ENCODE data around the gene SLC22A16. TPM values are rescaled to one million over a fixed set of nuclear protein-coding genes. Genes with fewer than 3 reads are reported as not detected.

The SLC22A16 gene
- total RNA-seq, 2 experiments from 2014 or later, result not detected

DNA sequence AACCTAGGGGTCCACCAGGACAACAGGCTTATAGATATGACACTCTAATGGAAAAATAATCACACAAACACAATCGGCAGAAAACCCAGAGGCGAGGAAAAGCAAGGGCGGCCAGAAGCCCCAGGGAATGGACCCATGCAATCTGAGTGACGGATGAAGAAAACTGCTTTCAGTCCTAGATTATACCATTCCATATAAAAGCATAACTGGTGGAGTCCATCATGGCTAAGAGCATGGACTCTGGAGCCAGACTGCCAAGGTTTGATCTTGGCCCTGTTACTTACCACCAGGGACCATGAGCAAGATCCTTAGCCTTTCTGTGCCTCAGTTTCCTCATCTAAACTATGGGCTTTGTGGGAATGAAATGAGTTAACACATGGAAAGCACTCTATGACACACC is 3.7 kb downstream of the SLC22A16 start:
- Mint-ChIP-seq H3K27ac (no peak overlapping the region), H3K9me3 (no peaks in the 10 kb centered on the region), H3K4me3 (no peak overlapping the region), H3K4me1 (ENCODE audit: low read depth) (peaks cover 10% of the 10 kb centered on the region), H3K27me3 (peaks cover 30% of the 10 kb centered on the region), H3K36me3 (ENCODE audit: low read depth) (no peaks in the 10 kb centered on the region)
- intact Hi-C loops (cut with micrococcal nuclease), result no loop called here
- ATAC-seq (no peak), DNase-seq (no peak)
- ChIA-PET CTCF (no interaction called here), POLR2A (no interaction called here)
- no peak for TF ChIP-seq CTCF (IDR thresholded peaks at IDR 0.05)

GRCh38 chr6:110471726-110472365 is 4.6 kb downstream of the SLC22A16 start:
- ATAC-seq, result no peak

GRCh38 chr6:110468731-110469130 is 7.7 kb downstream of the SLC22A16 start:
- H3K27ac Mint-ChIP-seq, result no peak overlapping the region
- POLR2A ChIA-PET, result no interaction called here
- intact Hi-C loops (cut with micrococcal nuclease), result no loop called here
- peaks cover 1% of the 10 kb centered on the region for H3K36me3 Mint-ChIP-seq (ENCODE audit: low read depth)
- ATAC-seq (no peak), DNase-seq (no peak)
- H3K9me3 Mint-ChIP-seq, result peaks cover 6% of the 10 kb centered on the region
- H3K27me3 Mint-ChIP-seq, result peaks cover 8% of the 10 kb centered on the region
- H3K4me3 Mint-ChIP-seq, result no peak overlapping the region
- no peak for TF ChIP-seq CTCF (IDR thresholded peaks at IDR 0.05)
- no peaks in the 10 kb centered on the region for H3K4me1 Mint-ChIP-seq (ENCODE audit: low read depth)
- CTCF ChIA-PET, result no interaction called here

More at GRCh38 chr6:110471726-110472365, 4.6 kb downstream of the SLC22A16 start:
- CTCF ChIA-PET, result no interaction called here
- no peak for DNase-seq
- intact Hi-C loops (cut with micrococcal nuclease), result no loop called here
- no peak overlapping the region for H3K4me3 Mint-ChIP-seq
- TF ChIP-seq CTCF (IDR thresholded peaks at IDR 0.05), result no peak
- POLR2A ChIA-PET, result no interaction called here
- H3K9me3 Mint-ChIP-seq, result no peaks in the 10 kb centered on the region
- H3K27ac Mint-ChIP-seq, result no peak overlapping the region
- H3K4me1 Mint-ChIP-seq (ENCODE audit: low read depth), result peaks cover 10% of the 10 kb centered on the region
- H3K27me3 Mint-ChIP-seq, result peaks cover 27% of the 10 kb centered on the region
- H3K36me3 Mint-ChIP-seq (ENCODE audit: low read depth), result no peaks in the 10 kb centered on the region

- intact Hi-C loops (cut with micrococcal nuclease), result no loop called here
- POLR2A ChIA-PET, result no interaction called here
- no peak for DNase-seq
- no peak for ATAC-seq
- Mint-ChIP-seq H3K36me3 (ENCODE audit: low read depth) (peaks cover 2% of the 10 kb centered on the region), H3K27me3 (peaks cover 7% of the 10 kb centered on the region), H3K4me3 (no peak overlapping the region), H3K4me1 (ENCODE audit: low read depth) (no peaks in the 10 kb centered on the region), H3K9me3 (peaks cover 14% of the 10 kb centered on the region), H3K27ac (no peak overlapping the region)
- no peak for TF ChIP-seq CTCF (IDR thresholded peaks at IDR 0.05)
- CTCF ChIA-PET, result no interaction called here
These were observed 8.8 kb downstream of the SLC22A16 start for GRCh38 chr6:110467566-110468140.

DNA sequence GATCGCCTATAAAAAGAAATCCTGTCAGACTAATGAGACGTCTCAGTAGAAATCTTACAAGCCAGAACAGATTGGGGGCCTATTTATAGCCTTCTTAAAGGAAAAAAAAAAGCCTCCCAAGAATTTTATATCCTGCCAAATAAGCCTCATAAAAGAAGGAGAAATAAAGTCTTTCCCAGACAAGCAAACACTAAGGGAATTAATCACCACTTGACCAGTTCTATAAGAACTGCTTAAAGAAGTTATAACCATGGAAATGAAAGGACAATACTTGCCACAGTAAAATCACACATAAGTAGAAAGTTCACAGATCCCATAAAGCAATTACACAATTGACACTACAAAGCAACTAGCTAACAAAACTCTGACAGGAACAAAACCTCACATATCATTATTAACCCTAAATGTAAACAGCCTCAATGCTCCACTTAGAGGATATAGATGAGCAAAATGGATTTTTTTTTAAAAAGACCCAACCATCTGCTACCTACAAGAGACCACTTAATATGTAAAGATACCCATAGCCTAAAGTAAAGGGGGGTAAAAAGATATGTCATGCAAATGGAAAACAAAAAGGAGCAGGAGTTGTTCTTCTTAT is 13.4 kb downstream of the SLC22A16 start:
- POLR2A ChIA-PET, result no interaction called here
- no peak overlapping the region for H3K27ac Mint-ChIP-seq

More for the DNA sequence above, 13.4 kb downstream of the SLC22A16 start:
- ATAC-seq (no peak), DNase-seq (no peak)
- no peak for TF ChIP-seq CTCF (IDR thresholded peaks at IDR 0.05)
- intact Hi-C loops (cut with micrococcal nuclease), result no loop called here
- peaks cover 23% of the 10 kb centered on the region for H3K9me3 Mint-ChIP-seq
- H3K36me3 Mint-ChIP-seq (ENCODE audit: low read depth), result peaks cover 5% of the 10 kb centered on the region
- H3K4me1 Mint-ChIP-seq (ENCODE audit: low read depth), result no peaks in the 10 kb centered on the region
- H3K27me3 Mint-ChIP-seq, result peaks cover 3% of the 10 kb centered on the region
- CTCF ChIA-PET, result no interaction called here
- H3K4me3 Mint-ChIP-seq, result no peak overlapping the region
